Astrocyte of the cerebellum (primary cell): ENCODE results near the gene FBXO28.

ENCODE experiments used
- DNase-seq: peaks from one replicate; pipeline ENCODE4 v3.0.0-alpha.2; 2011; ENCODE audit warnings: low read depth
- H3K4me3 ChIP-seq: 2 replicates; pipeline ENCODE4 v1.5.1; 2011; ENCODE audit warnings: mild to moderate bottlenecking, low read depth, low read length, moderate library complexity
- CTCF ChIP-seq: IDR thresholded peaks from 2 replicates; pipeline ENCODE4 v1.5.1; 2012; ENCODE audit warnings: low read length, low read depth, moderate library complexity, mild to moderate bottlenecking; ENCODE audit errors: missing control alignments
- in situ Hi-C: cut with HindIII; loops from 2 replicates; pipeline ENCODE4 v1.10.0; 2017; ENCODE audit warnings: low sequenced_read_pairs

The FBXO28 gene

GRCh38 chr1:224108991-224109390 is 4.9 kb upstream of the FBXO28 start:
- H3K4me3 ChIP-seq = no peak overlapping the region
- TF ChIP-seq CTCF = no peak
- no peak for DNase-seq
- in situ Hi-C loops = no loop called here

- TF ChIP-seq CTCF = no peak
- no peak overlapping the region for H3K4me3 ChIP-seq
- DNase-seq = no peak
- in situ Hi-C loops = no loop called here
These were observed 3.9 kb upstream of the FBXO28 start for GRCh38 chr1:224109981-224110380.

GRCh38 chr1:224113005-224113404 is 906 bp upstream of the FBXO28 start:
- DNase-seq = no peak
- in situ Hi-C loops = no loop called here
- TF ChIP-seq CTCF = no peak
- no peak overlapping the region for H3K4me3 ChIP-seq

- in situ Hi-C loops = no loop called here
- TF ChIP-seq CTCF = no peak
- no peak for DNase-seq
- peak overlapping the region; percentile 99 for H3K4me3 ChIP-seq
These were observed 380 bp upstream of the FBXO28 start for GRCh38 chr1:224113545-224113917.

- H3K4me3 ChIP-seq = peak overlapping the region; percentile 99
- TF ChIP-seq CTCF = no peak
- in situ Hi-C loops = no loop called here
- DNase-seq = no peak
These were observed 870 bp downstream of the FBXO28 start for GRCh38 chr1:224114787-224115175.

GRCh38 chr1:224116131-224116530 is 2.2 kb downstream of the FBXO28 start:
- in situ Hi-C loops = no loop called here
- peak; percentile 42 for DNase-seq
- peak; percentile 23 for TF ChIP-seq CTCF
- H3K4me3 ChIP-seq = no peak overlapping the region

- in situ Hi-C loops = no loop called here
- DNase-seq = no peak
- TF ChIP-seq CTCF = no peak
- H3K4me3 ChIP-seq = no peak overlapping the region
These were observed 4.8 kb downstream of the FBXO28 start for GRCh38 chr1:224118688-224119087.
